Mononuclear cell (primary cell): ENCODE data around the gene SEMA4A. TPM values are rescaled to one million over a fixed set of nuclear protein-coding genes. Genes with fewer than 3 reads are reported as not detected.

Experiments used
- H3K27me3 ChIP-seq: 2 replicates; pipeline ENCODE4 v1.6.0; 2011; ENCODE audit warnings: low read length, control low read depth; ENCODE audit not compliant: insufficient read depth
- H3K4me1 ChIP-seq: 2 replicates; pipeline ENCODE4 v1.5.1; 2011; ENCODE audit warnings: mild to moderate bottlenecking, low read length, control low read depth; ENCODE audit not compliant: insufficient read depth
- H3K4me3 ChIP-seq: 2 replicates; pipeline ENCODE4 v1.5.1; 2011; ENCODE audit warnings: mild to moderate bottlenecking, low read length, moderate library complexity
- H3K9me3 ChIP-seq: 2 replicates; pipeline ENCODE4 v1.5.1; 2011; ENCODE audit warnings: low read depth, mild to moderate bottlenecking, control low read depth, low read length
- total RNA-seq: library from RNA; depleted of rRNA; stranded (reverse); fragments of >200 nt; gene quantifications from one replicate; pipeline ENCODE4 v1.2.3, GENCODE V29; 2012

Gene SEMA4A
- total RNA-seq, result 30.4 TPM

GRCh38 chr1:156153362-156153761, at the start of gene SEMA4A:
Gene SEMA4A (plus strand): TSS chr1:156153585. CDS start chr1:156154579, 994 bp downstream.
- Histone ChIP-seq H3K4me1 (peaks cover 82% of the 10 kb centered on the region), H3K4me3 (peak within 1 kb of the TSS; percentile 48), H3K27me3 (no peaks in the 10 kb centered on the region), H3K9me3 (no peaks in the 10 kb centered on the region)

- Histone ChIP-seq H3K27me3 (peaks cover 20% of the 10 kb centered on the region), H3K4me3 (no peak overlapping the region), H3K9me3 (no peaks in the 10 kb centered on the region), H3K4me1 (peaks cover 42% of the 10 kb centered on the region)
Measured at GRCh38 chr1:156104065-156104810, 49.1 kb upstream of the SEMA4A start.

- Histone ChIP-seq H3K4me3 (no peak overlapping the region), H3K4me1 (peaks cover 42% of the 10 kb centered on the region), H3K9me3 (no peaks in the 10 kb centered on the region), H3K27me3 (peaks cover 20% of the 10 kb centered on the region)
Measured at GRCh38 chr1:156104861-156105832, 48.2 kb upstream of the SEMA4A start.

- peaks cover 42% of the 10 kb centered on the region for H3K4me1 ChIP-seq
- no peak overlapping the region for H3K4me3 ChIP-seq
- H3K27me3 ChIP-seq, result peaks cover 22% of the 10 kb centered on the region
- H3K9me3 ChIP-seq, result no peaks in the 10 kb centered on the region
Measured at GRCh38 chr1:156106624-156107488, 46.5 kb upstream of the SEMA4A start.

GRCh38 chr1:156108057-156108456, 45.3 kb upstream of the SEMA4A start:
- no peak overlapping the region for H3K4me3 ChIP-seq
- peaks cover 37% of the 10 kb centered on the region for H3K4me1 ChIP-seq
- H3K27me3 ChIP-seq, result peaks cover 29% of the 10 kb centered on the region
- no peaks in the 10 kb centered on the region for H3K9me3 ChIP-seq

- H3K27me3 ChIP-seq, result peaks cover 36% of the 10 kb centered on the region
- peaks cover 33% of the 10 kb centered on the region for H3K4me1 ChIP-seq
Measured at GRCh38 chr1:156108664-156109241, 44.6 kb upstream of the SEMA4A start.

GRCh38 chr1:156110252-156110651, 43.1 kb upstream of the SEMA4A start:
- H3K4me3 ChIP-seq, result no peak overlapping the region
- H3K4me1 ChIP-seq, result peaks cover 31% of the 10 kb centered on the region
- no peaks in the 10 kb centered on the region for H3K9me3 ChIP-seq
- H3K27me3 ChIP-seq, result peaks cover 47% of the 10 kb centered on the region

More at GRCh38 chr1:156108664-156109241, 44.6 kb upstream of the SEMA4A start:
- no peaks in the 10 kb centered on the region for H3K9me3 ChIP-seq
- no peak overlapping the region for H3K4me3 ChIP-seq

- no peaks in the 10 kb centered on the region for H3K9me3 ChIP-seq
- H3K27me3 ChIP-seq, result peaks cover 56% of the 10 kb centered on the region
- no peak overlapping the region for H3K4me3 ChIP-seq
- H3K4me1 ChIP-seq, result peaks cover 29% of the 10 kb centered on the region
Measured at GRCh38 chr1:156111355-156111962, 41.9 kb upstream of the SEMA4A start.

GRCh38 chr1:156112276-156113137, 40.9 kb upstream of the SEMA4A start:
- Histone ChIP-seq H3K4me3 (no peak overlapping the region), H3K27me3 (peaks cover 53% of the 10 kb centered on the region), H3K9me3 (no peaks in the 10 kb centered on the region), H3K4me1 (peaks cover 24% of the 10 kb centered on the region)

GRCh38 chr1:156113282-156113950, 40.0 kb upstream of the SEMA4A start:
- H3K27me3 ChIP-seq, result peaks cover 55% of the 10 kb centered on the region
- peaks cover 24% of the 10 kb centered on the region for H3K4me1 ChIP-seq
- H3K4me3 ChIP-seq, result no peak overlapping the region

GRCh38 chr1:156114101-156114918, 39.1 kb upstream of the SEMA4A start, which contains the start of gene LMNA:
Gene LMNA (plus strand): TSS chr1:156114711. CDS start chr1:156114919, 208 bp downstream.
- Histone ChIP-seq H3K9me3 (no peaks in the 10 kb centered on the region), H3K27me3 (peaks cover 55% of the 10 kb centered on the region), H3K4me1 (peaks cover 25% of the 10 kb centered on the region), H3K4me3 (peak within 1 kb of the TSS; percentile 59)

More at GRCh38 chr1:156113282-156113950, 40.0 kb upstream of the SEMA4A start:
- no peaks in the 10 kb centered on the region for H3K9me3 ChIP-seq

- Histone ChIP-seq H3K4me1 (peaks cover 32% of the 10 kb centered on the region), H3K9me3 (no peaks in the 10 kb centered on the region), H3K4me3 (peak overlapping the region; percentile 59), H3K27me3 (peaks cover 55% of the 10 kb centered on the region)
Measured at GRCh38 chr1:156114919-156115513, 38.4 kb upstream of the SEMA4A start.
